NCI-H2227 (cell line): ENCODE measurements around the gene HMGN3.
A peak's percentile ranks its signal among the peaks of the same experiment; 100 is the strongest.
"Not testable (repeated sequence)": the region's sequence is repeated elsewhere in the genome, so short reads cannot be mapped to it uniquely, and the experiment has no call there.

ENCODE experiments used
- DNase-seq: peaks from one replicate; lab custom pipeline; 2025; ENCODE audit not compliant: unreplicated experiment; lab: John Stamatoyannopoulos, UW

HMGN3 gene

GRCh38 chr6:79234150-79235022 lies at the start of gene HMGN3:
HMGN3 (minus strand) TSS chr6:79234682.
- peak; percentile 93 for DNase-seq

DNA sequence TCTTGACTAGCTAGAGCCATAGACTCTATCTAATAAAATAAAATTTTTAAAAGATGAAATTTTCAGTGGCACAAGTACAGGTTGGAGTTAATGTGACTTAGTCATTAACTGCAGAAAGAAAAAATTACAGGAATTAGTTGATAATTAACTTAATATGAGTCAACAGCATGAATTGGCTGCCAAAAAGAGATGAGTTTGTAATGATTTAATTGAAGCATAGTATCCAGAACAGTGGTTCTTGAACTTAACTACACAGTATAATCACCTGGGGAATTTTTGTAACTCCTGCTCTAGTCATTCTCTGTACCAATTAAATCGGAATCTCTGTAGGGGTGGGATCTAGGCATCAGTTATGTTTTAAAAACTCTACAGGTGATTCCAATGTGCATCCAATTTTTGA lies 46.3 kb upstream of the HMGN3 start:
- DNase-seq = no peak

GRCh38 chr6:79277109-79277508 lies 42.6 kb upstream of the HMGN3 start:
- no peak for DNase-seq

- DNase-seq = no peak
Measured at GRCh38 chr6:79269877-79270276, 35.4 kb upstream of the HMGN3 start.

DNA sequence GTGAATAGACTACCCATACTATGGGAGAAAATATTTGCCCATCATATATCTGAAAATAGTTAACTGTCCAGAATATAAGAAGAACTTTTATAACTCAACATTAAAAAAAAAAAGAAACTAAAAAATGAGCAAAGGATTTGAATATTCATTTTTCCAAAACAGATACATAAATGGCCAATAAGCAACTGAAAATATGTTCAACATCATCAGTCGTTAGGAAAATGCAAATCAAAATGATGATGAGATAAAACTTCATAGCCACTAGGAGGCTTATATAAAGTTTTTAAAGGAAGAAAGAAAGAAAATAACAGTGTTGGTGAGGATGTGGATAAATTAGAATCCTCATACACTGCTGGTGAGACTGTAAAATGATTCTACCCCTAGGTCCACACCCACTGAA lies 32.6 kb upstream of the HMGN3 start:
- no peak for DNase-seq

DNA sequence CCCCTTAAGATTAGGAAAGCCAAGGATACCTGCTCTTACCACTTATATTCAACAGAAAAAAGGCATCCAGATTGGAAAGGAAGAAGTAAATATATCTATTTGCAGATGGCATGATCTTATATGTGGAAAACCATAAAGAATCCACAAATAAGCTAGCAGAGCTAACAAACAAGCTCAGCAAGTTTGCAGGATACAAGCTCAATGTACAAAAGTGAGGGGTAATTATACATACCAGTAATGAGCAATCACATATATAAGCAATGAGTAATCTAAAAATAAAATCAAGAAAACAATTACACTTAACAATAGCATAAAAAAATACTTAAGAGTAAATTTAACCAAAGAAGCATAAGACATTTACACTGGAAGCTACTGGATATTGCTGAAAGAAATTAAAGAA lies 31.6 kb upstream of the HMGN3 start:
- no peak for DNase-seq

- no peak for DNase-seq
Measured at GRCh38 chr6:79263359-79263758, 28.9 kb upstream of the HMGN3 start.

DNA sequence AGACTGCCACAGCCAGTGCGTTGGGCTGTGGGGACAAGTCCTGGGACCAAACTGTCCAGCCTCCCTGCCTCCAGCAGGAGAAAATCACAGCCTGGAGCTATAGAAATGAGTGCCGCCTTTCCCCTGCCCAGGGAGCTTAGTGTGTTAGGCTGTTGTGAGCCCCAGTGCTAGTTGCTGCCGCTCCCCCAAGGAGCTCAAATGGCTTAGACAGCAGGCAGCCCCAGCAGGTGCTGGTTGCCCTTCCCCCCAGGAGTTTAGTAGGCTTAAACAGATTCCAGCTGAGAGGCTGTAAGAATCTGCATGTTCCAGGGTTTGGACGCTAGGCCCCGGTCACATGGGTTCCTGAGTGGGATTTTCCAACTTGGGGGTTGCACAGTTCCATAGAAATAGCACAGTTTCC lies 27.2 kb upstream of the HMGN3 start:
- no peak for DNase-seq

DNA sequence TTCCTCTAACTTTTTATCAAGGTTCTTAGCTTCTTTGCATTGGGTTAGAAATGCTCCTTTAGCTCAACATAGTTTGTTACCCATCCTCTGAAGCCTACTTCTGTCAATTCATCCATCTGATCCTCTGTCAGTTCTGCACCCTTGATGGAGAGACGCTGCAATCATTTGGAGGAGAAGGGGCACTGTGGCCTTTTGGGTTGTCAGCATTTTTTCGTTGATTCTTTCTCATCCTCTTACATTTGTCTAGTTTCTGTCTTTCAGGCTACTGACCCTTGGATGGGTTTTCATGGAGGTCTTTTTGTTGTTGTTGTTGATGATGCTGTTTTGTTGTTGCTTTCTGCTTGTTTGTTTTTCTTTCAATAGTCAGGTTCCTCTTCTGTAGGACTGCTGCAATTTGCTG lies 26.3 kb upstream of the HMGN3 start:
- no peak for DNase-seq

- DNase-seq = no peak
Measured at GRCh38 chr6:79257381-79258205, 23.1 kb upstream of the HMGN3 start.

DNA sequence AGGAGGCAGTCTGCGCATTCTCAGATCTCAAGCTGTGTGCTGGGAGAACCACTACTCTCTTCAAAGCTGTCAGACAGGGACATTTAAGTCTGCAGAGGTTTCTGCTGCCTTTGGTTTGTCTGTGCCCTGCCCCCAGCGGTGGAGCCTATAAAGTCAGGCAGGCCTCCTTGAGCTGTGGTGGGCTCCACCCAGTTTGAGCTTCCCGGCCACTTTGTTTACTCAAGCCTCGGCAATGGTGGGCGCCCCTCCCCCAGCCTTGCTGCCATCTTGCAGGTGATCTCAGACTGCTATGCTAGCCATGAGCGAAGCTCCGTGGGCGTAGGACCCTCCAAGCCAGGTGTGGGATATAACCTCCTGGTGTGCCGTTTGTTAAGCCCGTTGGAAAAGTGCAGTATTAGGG lies 22.3 kb upstream of the HMGN3 start:
- peak; percentile 5 for DNase-seq

DNA sequence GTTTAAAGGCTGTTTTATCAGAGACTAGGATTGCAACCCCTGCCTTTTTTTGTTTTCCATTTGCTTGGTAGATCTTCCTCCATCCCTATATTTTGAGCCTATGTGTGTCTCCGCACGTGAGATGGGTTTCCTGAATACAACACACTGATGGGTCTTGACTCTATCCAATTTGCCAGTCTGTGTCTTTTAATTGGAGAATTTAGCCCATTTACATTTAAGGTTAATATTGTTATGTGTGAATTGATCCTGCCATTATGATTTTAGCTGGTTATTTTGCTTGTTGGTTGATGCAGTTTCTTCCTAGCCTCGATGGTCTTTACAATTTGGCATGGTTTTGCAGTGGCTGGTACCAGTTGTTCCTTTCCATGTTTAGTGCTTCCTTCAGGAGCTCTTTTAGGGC lies 20.6 kb upstream of the HMGN3 start:
- DNase-seq = not testable (repeated sequence)

DNA sequence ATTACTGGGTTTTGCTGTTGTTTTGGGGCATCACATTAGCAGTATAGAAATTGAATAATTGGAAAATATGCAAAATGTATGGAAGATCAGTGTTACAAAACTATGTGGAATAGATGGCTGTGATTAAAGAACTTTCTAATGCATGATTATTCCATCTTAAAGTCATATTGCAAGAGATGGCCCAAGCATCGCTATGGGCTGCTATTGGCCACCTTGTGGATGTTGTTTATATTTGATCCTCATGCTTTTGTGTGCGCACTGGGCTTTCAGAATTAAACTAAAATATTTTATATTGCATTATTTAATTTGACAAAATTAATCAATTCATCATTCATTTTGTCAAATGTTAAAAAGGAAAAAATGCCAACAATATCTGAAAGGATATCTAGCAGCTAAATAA lies 16.1 kb upstream of the HMGN3 start:
- DNase-seq = no peak

- no peak for DNase-seq
Measured at GRCh38 chr6:79250107-79250514, 15.6 kb upstream of the HMGN3 start.

DNA sequence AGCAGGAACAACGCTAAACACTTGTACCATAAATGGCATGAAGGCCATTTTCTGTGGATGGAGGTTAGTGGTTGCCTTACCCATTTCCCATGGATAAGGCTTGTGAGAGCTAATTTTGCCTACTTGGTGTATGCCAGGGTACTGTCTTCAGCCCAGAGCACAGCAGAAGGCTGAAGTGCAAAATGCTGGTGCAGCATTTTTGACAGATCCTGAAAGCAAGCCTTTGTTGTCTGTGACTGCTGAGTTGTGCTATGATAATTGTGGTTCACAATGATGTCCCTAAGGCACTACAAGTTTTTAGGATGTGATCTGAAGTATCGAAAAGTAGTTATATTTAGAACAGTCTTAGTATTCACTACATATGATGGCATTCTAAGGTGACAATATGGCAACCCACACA lies 14.7 kb upstream of the HMGN3 start:
- DNase-seq = no peak

GRCh38 chr6:79246891-79247290 lies 12.4 kb upstream of the HMGN3 start:
- DNase-seq = no peak

GRCh38 chr6:79241228-79241627 lies 6.7 kb upstream of the HMGN3 start:
- DNase-seq = no peak

GRCh38 chr6:79240509-79240908 lies 6.0 kb upstream of the HMGN3 start:
- no peak for DNase-seq

- DNase-seq = no peak
Measured at GRCh38 chr6:79239536-79240168, 5.2 kb upstream of the HMGN3 start.

GRCh38 chr6:79238919-79239318 lies 4.4 kb upstream of the HMGN3 start:
- no peak for DNase-seq

- DNase-seq = no peak
Measured at GRCh38 chr6:79236711-79237110, 2.2 kb upstream of the HMGN3 start.
